Measurements from ENCODE around the gene HMGXB3. TPM values are rescaled to one million over a fixed set of nuclear protein-coding genes. Genes with fewer than 3 reads are reported as not detected.

The HMGXB3 gene
- total and polyA plus RNA-seq, 7 donors = 3.6 to 28.8 (median 19.3) TPM

- no peaks in the 10 kb centered on the region for H3K4me1 ChIP-seq
- no peaks in the 10 kb centered on the region for H3K9me3 ChIP-seq
- no peak overlapping the region for H3K27ac ChIP-seq
- no peak overlapping the region for H3K4me3 ChIP-seq
- 82 to 90% methylated on average over 9 of the region's 9 CpGs for WGBS, 2 donors
- H3K27me3 ChIP-seq = no peaks in the 10 kb centered on the region
- DNase-seq = no peak
- H3K36me3 ChIP-seq = peaks cover 37 to 79% (median 54%) of the 10 kb centered on the region in 4 donors
- TF ChIP-seq EP300 (IDR thresholded peaks at IDR 0.05) = no peak
- no peak for TF ChIP-seq POLR2A (IDR thresholded peaks at IDR 0.05)
- no peak for TF ChIP-seq CTCF (IDR thresholded peaks at IDR 0.05)
- no peak for TF ChIP-seq POLR2AphosphoS5 (IDR thresholded peaks at IDR 0.05)
- intact Hi-C loops (cut with DNase I) = no loop called here
Observed at GRCh38 chr5:150052956-150053712, 52.6 kb downstream of the HMGXB3 start.

- Histone ChIP-seq H3K36me3 (peaks cover 30 to 72% (median 48%) of the 10 kb centered on the region in 4 donors), H3K4me3 (no peak overlapping the region), H3K27me3 (no peaks in the 10 kb centered on the region), H3K4me1 (no peaks in the 10 kb centered on the region), H3K9me3 (no peaks in the 10 kb centered on the region), H3K27ac (no peak overlapping the region)
- intact Hi-C loops (cut with DNase I) = no loop called here
- TF ChIP-seq POLR2A (IDR thresholded peaks at IDR 0.05) = no peak
- TF ChIP-seq CTCF (IDR thresholded peaks at IDR 0.05) = no peak
- TF ChIP-seq POLR2AphosphoS5 (IDR thresholded peaks at IDR 0.05) = no peak
- TF ChIP-seq EP300 (IDR thresholded peaks at IDR 0.05) = no peak
- DNase-seq = no peak
- WGBS, 2 donors = 93 to 94% methylated on average over 14 of the region's 14 CpGs
Observed at GRCh38 chr5:150053713-150054392, 53.3 kb downstream of the HMGXB3 start.

GRCh38 chr5:150054569-150054968, 54.0 kb downstream of the HMGXB3 start:
- no peak for DNase-seq
- Histone ChIP-seq H3K27ac (no peak overlapping the region), H3K4me3 (no peak overlapping the region), H3K27me3 (no peaks in the 10 kb centered on the region), H3K9me3 (no peaks in the 10 kb centered on the region), H3K36me3 (peaks cover 26 to 65% (median 41%) of the 10 kb centered on the region in 4 donors), H3K4me1 (no peaks in the 10 kb centered on the region)
- no peak for TF ChIP-seq POLR2A (IDR thresholded peaks at IDR 0.05)
- TF ChIP-seq EP300 (IDR thresholded peaks at IDR 0.05) = no peak
- no peak for TF ChIP-seq CTCF (IDR thresholded peaks at IDR 0.05)
- no peak for TF ChIP-seq POLR2AphosphoS5 (IDR thresholded peaks at IDR 0.05)
- intact Hi-C loops (cut with DNase I) = no loop called here
- WGBS, 2 donors = 96 to 98% methylated on average over 2 of the region's 2 CpGs

GRCh38 chr5:150055326-150056074, 55.0 kb downstream of the HMGXB3 start:
- Histone ChIP-seq H3K36me3 (peaks cover 16 to 56% (median 32%) of the 10 kb centered on the region in 4 donors), H3K9me3 (no peaks in the 10 kb centered on the region), H3K4me1 (no peaks in the 10 kb centered on the region), H3K27me3 (no peaks in the 10 kb centered on the region), H3K4me3 (no peak overlapping the region), H3K27ac (no peak overlapping the region)
- DNase-seq = no peak
- 77 to 87% methylated on average over 14 of the region's 14 CpGs for WGBS, 2 donors
- intact Hi-C loops (cut with DNase I) = no loop called here
- TF ChIP-seq CTCF (IDR thresholded peaks at IDR 0.05) (no peak), EP300 (IDR thresholded peaks at IDR 0.05) (no peak), POLR2AphosphoS5 (IDR thresholded peaks at IDR 0.05) (no peak), POLR2A (IDR thresholded peaks at IDR 0.05) (no peak)

Data from sigmoid colon (tissue), 7 donors.